HepG2 (cell line): ENCODE data around the gene C18orf63. TPM values are rescaled to one million over a fixed set of nuclear protein-coding genes. Genes with fewer than 3 reads are reported as not detected.

Experiments
- ASH2L ChIP-seq: fragments of 300-600, 200-600 bp; sonication (generic); IDR thresholded peaks from 2 replicates; pipeline ENCODE4 v1.7.0; 2017; ENCODE audit warnings: low read depth, mild to moderate bottlenecking, moderate library complexity, mixed read lengths, low read length; ENCODE audit not compliant: insufficient read length
- CC2D1A ChIP-seq: sonication (generic); formaldehyde crosslinking; IDR thresholded peaks from 2 replicates; pipeline ENCODE4 v1.8.1; 2023; ENCODE audit warnings: mild to moderate bottlenecking, missing genetic modification reagents
- CCAR2 ChIP-seq: fragments of 200-400 bp; formaldehyde crosslinking; optimal IDR thresholded peaks from 2 replicates; pipeline ENCODE3; 2018; ENCODE audit warnings: low read depth, mild to moderate bottlenecking, low read length, moderate library complexity
- IRF9 ChIP-seq: sonication (generic); formaldehyde crosslinking; IDR thresholded peaks from 2 replicates; pipeline ENCODE4 v1.8.0; 2022; ENCODE audit warnings: missing genetic modification reagents, mild to moderate bottlenecking, borderline replicate concordance
- KLF15 ChIP-seq: sonication (generic); formaldehyde crosslinking; IDR thresholded peaks from 2 replicates; pipeline ENCODE4 v1.8.1; 2023; ENCODE audit warnings: borderline replicate concordance, mild to moderate bottlenecking, inconsistent platforms, missing genetic modification reagents, mixed read lengths
- NFE2L2 ChIP-seq: fragments of 150-350 bp; IDR thresholded peaks from 2 replicates; pipeline ENCODE4 v1.6.1; 2014; ENCODE audit warnings: low read length
- NR2C2 ChIP-seq: sonication (generic); formaldehyde crosslinking; IDR thresholded peaks from 2 replicates; pipeline ENCODE4 v1.4.0; 2020; ENCODE audit warnings: missing genetic modification reagents, mild to moderate bottlenecking, moderate library complexity, borderline replicate concordance
- SMC3 ChIP-seq: IDR thresholded peaks from 2 replicates; pipeline ENCODE4 v1.6.1; 2011; ENCODE audit warnings: low read length, improper control_type of control experiment
- SP1 ChIP-seq, 2 experiments: fragments of 450-650 bp in 1 of 2; sonication (generic) in 1 of 2; formaldehyde crosslinking in 1 of 2; IDR thresholded peaks; 2 replicates each; pipeline versions ENCODE4 v1.4.0 to v1.6.1; 2016 to 2020; ENCODE audit warnings: missing genetic modification reagents in 1 of 2
- SRY ChIP-seq: sonication (generic); formaldehyde crosslinking; IDR thresholded peaks from 2 replicates; pipeline ENCODE4 v1.8.0; 2022; ENCODE audit warnings: mild to moderate bottlenecking, missing genetic modification reagents
- TCF7L2 ChIP-seq: IDR thresholded peaks from 2 replicates; pipeline ENCODE4 v1.6.1; 2011; ENCODE audit warnings: mild to moderate bottlenecking, low read depth, low read length, moderate library complexity
- TFDP1 ChIP-seq: IDR thresholded peaks from 2 replicates; pipeline ENCODE4 v1.6.1; 2016; ENCODE audit warnings: missing compliant biosample characterization, missing genetic modification reagents, borderline replicate concordance
- TMF1 ChIP-seq: sonication (generic); formaldehyde crosslinking; IDR thresholded peaks from 2 replicates; pipeline ENCODE4 v1.8.1; 2022; ENCODE audit warnings: low read depth, missing genetic modification reagents
- ZBTB8A ChIP-seq: sonication (generic); formaldehyde crosslinking; IDR thresholded peaks from 2 replicates; pipeline ENCODE4 v1.4.0; 2020; ENCODE audit warnings: mild to moderate bottlenecking, low read depth, missing genetic modification reagents, borderline replicate concordance
- ZEB1 ChIP-seq: IDR thresholded peaks from 2 replicates; pipeline ENCODE4 v1.6.1; 2012; ENCODE audit warnings: mild to moderate bottlenecking, low read depth, inconsistent platforms; ENCODE audit not compliant: insufficient replicate concordance
- ZNF12 ChIP-seq: sonication (generic); formaldehyde crosslinking; IDR thresholded peaks from 2 replicates; pipeline ENCODE4 v1.5.0; 2020; ENCODE audit warnings: missing genetic modification reagents
- ZNF160 ChIP-seq: sonication (generic); formaldehyde crosslinking; IDR thresholded peaks from 2 replicates; pipeline ENCODE4 v1.8.0; 2022; ENCODE audit warnings: mild to moderate bottlenecking, inconsistent platforms, missing genetic modification reagents
- ZNF333 ChIP-seq: sonication (generic); formaldehyde crosslinking; IDR thresholded peaks from 2 replicates; pipeline ENCODE4 v1.4.0; 2020; ENCODE audit warnings: mild to moderate bottlenecking, missing genetic modification reagents, borderline replicate concordance
- ZNF546 ChIP-seq: sonication (generic); formaldehyde crosslinking; conservative IDR thresholded peaks from 2 replicates; pipeline ENCODE4 v1.8.1; 2023; ENCODE audit warnings: mild to moderate bottlenecking, missing genetic modification reagents
- ZNF605 ChIP-seq: sonication (generic); formaldehyde crosslinking; IDR thresholded peaks from 2 replicates; pipeline ENCODE4 v1.8.0; 2022; ENCODE audit warnings: mild to moderate bottlenecking, missing genetic modification reagents
- ZNF7 ChIP-seq: IDR thresholded peaks from 2 replicates; pipeline ENCODE4 v1.6.1; 2016; ENCODE audit warnings: missing biosample characterization, missing genetic modification reagents
- ZNF737 ChIP-seq: sonication (generic); formaldehyde crosslinking; IDR thresholded peaks from 2 replicates; pipeline ENCODE4 v1.5.0; 2020; ENCODE audit warnings: missing genetic modification reagents, mild to moderate bottlenecking, borderline replicate concordance
- ZZZ3 ChIP-seq: sonication (generic); formaldehyde crosslinking; IDR thresholded peaks from 2 replicates; pipeline ENCODE4 v1.4.0; 2020; ENCODE audit warnings: missing genetic modification reagents, mild to moderate bottlenecking, borderline replicate concordance
- polyA plus RNA-seq, 8 experiments: library from polyadenylated mRNA; depleted of rRNA in 3 of 8; stranded (reverse) in 7 of 8; unstranded in 1 of 8; fragments of >200 nt; fragmentation: Illumina TruSeq in 4 of 8; extraction: Trizol in 4 of 8; gene quantifications; 2 replicates each; pipeline versions ENCODE4 v1.2.1 to v1.2.3, GENCODE V29; 2011 to 2016; ENCODE audit warnings: low read depth in 4 of 8, missing spikeins in 1 of 8, mixed read lengths in 1 of 8; ENCODE audit not compliant: insufficient read depth in 1 of 8
- total RNA-seq, 5 experiments: library from RNA; depleted of rRNA; stranded (reverse); fragments of >200 nt; fragmentation: Illumina TruSeq; extraction: Trizol; gene quantifications; 2 replicates each; pipeline ENCODE4 v1.2.3, GENCODE V29; 2016; ENCODE audit warnings: low read depth in 1 of 5
- TF ChIP-seq, protein P1 (sequence below): fragments of 450-650 bp; IDR thresholded peaks from 2 replicates; pipeline ENCODE4 v1.6.1; 2016
- TF ChIP-seq, protein P2 (sequence below): sonication (generic); formaldehyde crosslinking; IDR thresholded peaks from 2 replicates; pipeline ENCODE4 v1.5.0; 2020; ENCODE audit warnings: mild to moderate bottlenecking, missing genetic modification reagents

C18orf63 gene
- total and polyA plus RNA-seq, 2 of the 13 experiments (the other 11 are each of a cell fraction or from before 2014, with no cell fraction given): 0.01 TPM; not detected in 1

DNA sequence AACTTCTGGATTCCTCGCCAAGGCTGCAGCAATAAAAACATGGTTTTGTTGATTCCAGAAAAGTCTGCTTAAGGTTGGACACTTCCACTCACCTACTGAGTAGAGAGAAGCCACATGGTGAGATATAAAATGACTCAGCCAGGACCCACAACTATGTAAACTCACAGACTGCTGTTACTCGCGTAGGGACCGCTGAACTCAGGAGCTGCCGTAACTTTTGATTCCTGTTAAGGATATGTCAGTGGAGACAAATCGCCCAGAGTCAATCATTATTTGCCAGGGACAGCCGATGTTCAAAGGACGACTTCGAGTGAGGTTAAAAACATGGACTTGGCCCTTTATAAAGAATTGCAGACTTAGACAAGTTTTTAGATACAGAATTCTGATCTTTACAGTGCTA, 49.5 kb upstream of the C18orf63 start (continued):
- TF ChIP-seq IRF9 (CRISPR knock-in tag) (no peak), CCAR2 (no peak), ZNF12 (CRISPR knock-in tag) (no peak), TFDP1 (no peak), ZZZ3 (CRISPR knock-in tag) (no peak), ZEB1 (no peak), ZNF546 (CRISPR knock-in tag) (no peak), TCF7L2 (no peak), SMC3 (0 out of 2 replicates have a peak, but pooled peaks have one; percentile 17), TMF1 (CRISPR knock-in tag) (no peak), ZNF160 (CRISPR knock-in tag) (no peak), NFE2L2 (no peak), ZBTB8A (CRISPR knock-in tag) (no peak), ASH2L (peak; percentile 61), SRY (CRISPR knock-in tag) (no peak), KLF15 (no peak), SP1 (IDR thresholded peaks at IDR 0.05) (no peak), SP1 (CRISPR knock-in tag; IDR thresholded peaks at IDR 0.05) (no peak), ZNF737 (no peak), ZNF7 (CRISPR knock-in tag) (no peak), NR2C2 (CRISPR knock-in tag) (no peak), ZNF605 (CRISPR knock-in tag) (no peak), CC2D1A (CRISPR knock-in tag) (no peak), ZNF333 (CRISPR knock-in tag) (no peak)
- TF ChIP-seq, protein P1, sequence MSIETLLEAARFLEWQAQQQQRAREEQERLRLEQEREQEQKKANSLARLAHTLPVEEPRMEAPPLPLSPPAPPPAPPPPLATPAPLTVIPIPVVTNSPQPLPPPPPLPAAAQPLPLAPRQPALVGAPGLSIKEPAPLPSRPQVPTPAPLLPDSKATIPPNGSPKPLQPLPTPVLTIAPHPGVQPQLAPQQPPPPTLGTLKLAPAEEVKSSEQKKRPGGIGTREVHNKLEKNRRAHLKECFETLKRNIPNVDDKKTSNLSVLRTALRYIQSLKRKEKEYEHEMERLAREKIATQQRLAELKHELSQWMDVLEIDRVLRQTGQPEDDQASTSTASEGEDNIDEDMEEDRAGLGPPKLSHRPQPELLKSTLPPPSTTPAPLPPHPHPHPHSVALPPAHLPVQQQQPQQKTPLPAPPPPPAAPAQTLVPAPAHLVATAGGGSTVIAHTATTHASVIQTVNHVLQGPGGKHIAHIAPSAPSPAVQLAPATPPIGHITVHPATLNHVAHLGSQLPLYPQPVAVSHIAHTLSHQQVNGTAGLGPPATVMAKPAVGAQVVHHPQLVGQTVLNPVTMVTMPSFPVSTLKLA: no peak
- TF ChIP-seq, protein P2, sequence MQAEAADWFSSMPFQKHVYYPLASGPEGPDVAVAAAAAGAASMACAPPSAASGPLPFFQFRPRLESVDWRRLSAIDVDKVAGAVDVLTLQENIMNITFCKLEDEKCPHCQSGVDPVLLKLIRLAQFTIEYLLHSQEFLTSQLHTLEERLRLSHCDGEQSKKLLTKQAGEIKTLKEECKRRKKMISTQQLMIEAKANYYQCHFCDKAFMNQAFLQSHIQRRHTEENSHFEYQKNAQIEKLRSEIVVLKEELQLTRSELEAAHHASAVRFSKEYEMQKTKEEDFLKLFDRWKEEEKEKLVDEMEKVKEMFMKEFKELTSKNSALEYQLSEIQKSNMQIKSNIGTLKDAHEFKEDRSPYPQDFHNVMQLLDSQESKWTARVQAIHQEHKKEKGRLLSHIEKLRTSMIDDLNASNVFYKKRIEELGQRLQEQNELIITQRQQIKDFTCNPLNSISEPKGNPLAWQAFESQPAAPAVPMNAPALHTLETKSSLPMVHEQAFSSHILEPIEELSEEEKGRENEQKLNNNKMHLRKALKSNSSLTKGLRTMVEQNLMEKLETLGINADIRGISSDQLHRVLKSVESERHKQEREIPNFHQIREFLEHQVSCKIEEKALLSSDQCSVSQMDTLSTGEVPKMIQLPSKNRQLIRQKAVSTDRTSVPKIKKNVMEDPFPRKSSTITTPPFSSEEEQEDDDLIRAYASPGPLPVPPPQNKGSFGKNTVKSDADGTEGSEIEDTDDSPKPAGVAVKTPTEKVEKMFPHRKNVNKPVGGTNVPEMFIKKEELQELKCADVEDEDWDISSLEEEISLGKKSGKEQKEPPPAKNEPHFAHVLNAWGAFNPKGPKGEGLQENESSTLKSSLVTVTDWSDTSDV: no peak
